Prostate gland (tissue), 2 donors: ENCODE results near the gene HES3. TPM values are rescaled to one million over a fixed set of nuclear protein-coding genes. Genes with fewer than 3 reads are reported as not detected.

Experiments used
- DNase-seq: peaks from one replicate; pipeline ENCODE4 v3.0.0-alpha.2; 2019; ENCODE audit warnings: low spot score
- H3K27ac ChIP-seq, 2 donors: fragments of 200-600 bp; sonication (generic); 2 replicates each; pipeline ENCODE4 v1.5.1; 2017 to 2019
- H3K27me3 ChIP-seq: fragments of 200-600 bp; sonication (generic); replicated peaks from 2 replicates; pipeline ENCODE4 v1.5.1; 2019; ENCODE audit not compliant: insufficient read depth
- H3K36me3 ChIP-seq, 2 donors: fragments of 200-600 bp; sonication (generic); 1 replicate in 1 of 2; 2 replicates in 1 of 2; pipeline versions ENCODE4 v1.5.1 to v1.8.1; 2017 to 2019
- H3K4me1 ChIP-seq: fragments of 200-600 bp; sonication (generic); replicated peaks from 2 replicates; pipeline ENCODE4 v1.5.1; 2019
- H3K4me3 ChIP-seq, 2 donors: fragments of 200-600 bp; sonication (generic); 2 replicates each; pipeline ENCODE4 v1.5.1; 2017 to 2019
- H3K9me3 ChIP-seq: fragments of 200-600 bp; sonication (generic); 2 replicates; pipeline ENCODE4 v1.5.1; 2017
- POLR2A ChIP-seq: fragments of 450-650 bp; IDR thresholded peaks from one replicate; pipeline ENCODE4 v1.6.1; 2016; ENCODE audit warnings: antibody characterized with exemption, mild to moderate bottlenecking
- POLR2AphosphoS5 ChIP-seq: sonication (generic); formaldehyde crosslinking; IDR thresholded peaks from one replicate; pipeline ENCODE4 v1.6.1; 2017; ENCODE audit warnings: antibody characterized with exemption
- WGBS: methylation state at CpG from one replicate; pipeline ENCODE4 v1.1.5; 2018; 5-methylcytosine and 5-hydroxymethylcytosine counted together
- intact Hi-C: fragments of 100-400 bp; cut with DNase I; formaldehyde crosslinking; loops from one replicate; pipeline ENCODE4 v1.14.2; 2022
- total RNA-seq, 2 donors: library from RNA; depleted of rRNA; stranded (reverse); fragments of >200 nt; gene quantifications; one replicate each; pipeline ENCODE4 v1.1.0, GENCODE V29; 2016
- TF ChIP-seq, protein P1 (sequence below), 4 experiments: fragments of 200-600 bp in 2 of 4; fragments of 450-650 bp in 2 of 4; sonication (generic) in 2 of 4; IDR thresholded peaks; 1 replicate in 3 of 4; 2 replicates in 1 of 4; pipeline ENCODE4 v1.5.1; 2016 to 2019; ENCODE audit warnings: antibody characterized with exemption in 4 of 4, mild to moderate bottlenecking in 2 of 4, moderate library complexity in 2 of 4

HES3 gene
- total RNA-seq, 2 donors from 2014 or later = not detected

- no peak overlapping the region for H3K4me3 ChIP-seq
- 22% methylated on average over 46 of the region's 71 CpGs for WGBS
- intact Hi-C loops = loop anchor here (5.0 kb wide), 1 partner anchor 142 kb away; the partner anchor contains the start of gene ACOT7
- no peak overlapping the region for H3K27ac ChIP-seq
- TF ChIP-seq, protein P1, sequence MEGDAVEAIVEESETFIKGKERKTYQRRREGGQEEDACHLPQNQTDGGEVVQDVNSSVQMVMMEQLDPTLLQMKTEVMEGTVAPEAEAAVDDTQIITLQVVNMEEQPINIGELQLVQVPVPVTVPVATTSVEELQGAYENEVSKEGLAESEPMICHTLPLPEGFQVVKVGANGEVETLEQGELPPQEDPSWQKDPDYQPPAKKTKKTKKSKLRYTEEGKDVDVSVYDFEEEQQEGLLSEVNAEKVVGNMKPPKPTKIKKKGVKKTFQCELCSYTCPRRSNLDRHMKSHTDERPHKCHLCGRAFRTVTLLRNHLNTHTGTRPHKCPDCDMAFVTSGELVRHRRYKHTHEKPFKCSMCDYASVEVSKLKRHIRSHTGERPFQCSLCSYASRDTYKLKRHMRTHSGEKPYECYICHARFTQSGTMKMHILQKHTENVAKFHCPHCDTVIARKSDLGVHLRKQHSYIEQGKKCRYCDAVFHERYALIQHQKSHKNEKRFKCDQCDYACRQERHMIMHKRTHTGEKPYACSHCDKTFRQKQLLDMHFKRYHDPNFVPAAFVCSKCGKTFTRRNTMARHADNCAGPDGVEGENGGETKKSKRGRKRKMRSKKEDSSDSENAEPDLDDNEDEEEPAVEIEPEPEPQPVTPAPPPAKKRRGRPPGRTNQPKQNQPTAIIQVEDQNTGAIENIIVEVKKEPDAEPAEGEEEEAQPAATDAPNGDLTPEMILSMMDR (IDR thresholded peaks at IDR 0.05) = no peak
- no peak for TF ChIP-seq POLR2AphosphoS5
- no peak for TF ChIP-seq POLR2A
- no peaks in the 10 kb centered on the region for H3K9me3 ChIP-seq
- H3K27me3 ChIP-seq = peaks cover 11% of the 10 kb centered on the region
- H3K4me1 ChIP-seq = peaks cover 6% of the 10 kb centered on the region
- no peak for DNase-seq
- no peaks in the 10 kb centered on the region for H3K36me3 ChIP-seq
Measured at GRCh38 chr1:6249739-6250689, 6.0 kb downstream of the HES3 start.

DNA sequence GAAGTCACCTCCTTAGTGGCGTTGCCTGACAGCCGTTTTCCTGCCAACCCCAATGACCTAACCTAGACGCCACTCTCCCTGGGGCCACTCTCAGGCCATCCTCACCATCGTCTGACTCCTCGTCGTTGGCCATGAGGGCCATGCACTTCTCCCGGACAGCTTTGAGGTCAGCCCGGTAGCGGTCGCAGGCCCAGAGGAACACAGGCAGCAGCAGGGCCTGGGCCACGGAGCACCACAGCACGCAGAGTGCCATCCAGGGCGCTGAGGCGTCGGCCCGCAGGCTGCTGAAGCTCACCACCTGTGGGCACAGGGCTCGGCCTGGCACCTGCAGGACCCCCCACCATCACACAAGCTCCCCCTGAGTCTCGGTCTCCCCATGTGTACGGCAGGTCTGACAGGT is 7.3 kb downstream of the HES3 start:
- DNase-seq = no peak
- intact Hi-C loops = no loop called here

GRCh38 chr1:6251681-6252373 is 7.8 kb downstream of the HES3 start:
- Histone ChIP-seq H3K27ac (no peak overlapping the region), H3K27me3 (peaks cover 6% of the 10 kb centered on the region), H3K9me3 (no peaks in the 10 kb centered on the region), H3K4me1 (no peaks in the 10 kb centered on the region), H3K4me3 (no peak overlapping the region), H3K36me3 (no peaks in the 10 kb centered on the region)
- 81% methylated on average over 15 of the region's 15 CpGs for WGBS
- intact Hi-C loops = no loop called here
- TF ChIP-seq POLR2AphosphoS5 = no peak
- TF ChIP-seq POLR2A = no peak
- TF ChIP-seq, protein P1 (IDR thresholded peaks at IDR 0.05) = no peak
- DNase-seq = no peak

More for the DNA sequence above, 7.3 kb downstream of the HES3 start:
- no peaks in the 10 kb centered on the region for H3K36me3 ChIP-seq
- no peaks in the 10 kb centered on the region for H3K4me1 ChIP-seq
- peaks cover 6% of the 10 kb centered on the region for H3K27me3 ChIP-seq
- no peaks in the 10 kb centered on the region for H3K9me3 ChIP-seq
- no peak overlapping the region for H3K4me3 ChIP-seq
- no peak for TF ChIP-seq POLR2AphosphoS5
- TF ChIP-seq POLR2A = no peak
- TF ChIP-seq, protein P1 (IDR thresholded peaks at IDR 0.05) = no peak
- H3K27ac ChIP-seq = no peak overlapping the region
- WGBS = 86% methylated on average over 19 of the region's 19 CpGs

DNA sequence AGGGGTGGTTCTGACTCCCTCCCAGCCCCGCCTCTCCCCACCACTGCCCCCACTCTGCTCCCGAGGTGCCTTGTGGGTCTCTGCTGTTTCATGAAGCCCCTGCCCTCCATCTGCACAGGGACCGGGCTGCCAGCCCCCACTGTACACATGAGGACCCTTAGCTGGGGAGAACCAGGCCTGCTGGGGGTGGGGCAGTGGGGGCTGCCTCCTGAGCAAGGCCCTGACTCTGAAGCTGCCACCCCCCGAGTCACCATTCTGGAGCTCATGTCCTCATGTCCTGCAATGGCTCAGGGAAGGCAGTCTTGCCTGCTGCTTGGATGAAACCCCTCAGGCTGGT is 8.4 kb downstream of the HES3 start:
- intact Hi-C loops = no loop called here
- 82% methylated on average over 3 of the region's 4 CpGs for WGBS
- no peak for DNase-seq

More for the DNA sequence above, 8.4 kb downstream of the HES3 start:
- Histone ChIP-seq H3K9me3 (no peaks in the 10 kb centered on the region), H3K4me1 (no peaks in the 10 kb centered on the region), H3K27me3 (peaks cover 6% of the 10 kb centered on the region), H3K4me3 (no peak overlapping the region), H3K27ac (no peak overlapping the region), H3K36me3 (no peaks in the 10 kb centered on the region)
- TF ChIP-seq, protein P1 (IDR thresholded peaks at IDR 0.05) = no peak
- TF ChIP-seq POLR2A (no peak), POLR2AphosphoS5 (no peak)
